ENCODE results near the gene SLC26A11.

Gene SLC26A11

DNA sequence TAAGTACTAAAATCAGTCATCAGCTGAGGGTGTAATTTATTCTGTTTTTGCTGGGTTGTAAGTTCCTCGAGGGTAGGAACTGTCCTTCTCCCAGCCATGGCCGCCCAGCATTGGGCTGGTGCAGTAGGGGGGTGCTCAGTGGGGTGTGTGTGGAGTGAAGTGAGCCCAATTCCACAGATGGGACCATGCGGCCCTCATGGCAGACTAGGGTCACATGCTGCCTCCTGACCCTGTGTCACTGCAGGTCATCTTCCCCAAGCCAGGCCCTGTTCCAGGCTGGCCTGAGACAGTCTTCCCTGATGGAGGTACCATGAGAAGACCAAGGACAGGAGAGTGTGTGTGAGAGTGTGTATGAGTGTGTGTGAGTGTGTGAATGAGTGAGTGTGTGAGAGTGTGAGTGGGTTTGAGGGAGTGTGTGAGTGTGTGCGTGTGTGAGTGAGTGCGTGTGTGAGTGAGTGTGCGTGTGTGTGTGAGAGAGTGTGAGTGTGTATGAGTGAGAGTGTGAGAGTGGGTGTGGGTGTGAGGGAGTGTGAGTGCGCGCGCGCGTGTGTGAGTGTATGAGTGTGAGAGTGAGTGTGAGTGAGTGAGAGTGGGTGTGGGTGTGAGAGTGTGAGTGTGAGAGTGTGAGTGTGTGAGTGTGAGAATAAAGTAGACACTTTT lies 3.7 kb downstream of the SLC26A11 start:
- DNase-seq (ENCODE audit: extremely low spot score) = no peak
- POLR2A ChIA-PET = no interaction called here
- CTCF ChIA-PET = no interaction called here
- no peak for TF ChIP-seq PKNOX1 (IDR thresholded peaks at IDR 0.05)
- TF ChIP-seq TARDBP (IDR thresholded peaks at IDR 0.05) = peak; percentile 64; the same call in 1 of the 2 replicates

GRCh38 chr17:80224683-80225082 lies 4.5 kb downstream of the SLC26A11 start:
- DNase-seq (ENCODE audit: extremely low spot score) = no peak
- TF ChIP-seq ELF4 (IDR thresholded peaks at IDR 0.05) (no peak), L3MBTL2 (conservative IDR thresholded peaks at IDR 0.05) (no peak), SUZ12 (IDR thresholded peaks at IDR 0.05) (no peak), FOXA1 (IDR thresholded peaks at IDR 0.05) (no peak), BHLHE40 (IDR thresholded peaks at IDR 0.05; ENCODE audit: borderline replicate concordance) (no peak), ARNT (IDR thresholded peaks at IDR 0.05) (no peak)
- ChIA-PET CTCF (no interaction called here), POLR2A (interaction anchor here (0.7 kb wide), 1 partner anchor 77 kb away, joined by 3 read pairs; no protein-coding TSS in a partner anchor)

GRCh38 chr17:80225230-80225629 lies 5.0 kb downstream of the SLC26A11 start:
- no peak for TF ChIP-seq FOXA1 (IDR thresholded peaks at IDR 0.05)
- TF ChIP-seq FOXM1 (IDR thresholded peaks at IDR 0.05; ENCODE audit: borderline replicate concordance) = no peak
- TF ChIP-seq FOXK2 (IDR thresholded peaks at IDR 0.05) = no peak
- TF ChIP-seq HDGF (IDR thresholded peaks at IDR 0.05; ENCODE audit: borderline replicate concordance) = no peak
- no peak for TF ChIP-seq ARNT (IDR thresholded peaks at IDR 0.05)
- no peak for DNase-seq (ENCODE audit: extremely low spot score)
- POLR2A ChIA-PET = interaction anchor here (0.7 kb wide), 1 partner anchor 77 kb away, joined by 3 read pairs; no protein-coding TSS in a partner anchor
- CTCF ChIA-PET = no interaction called here

DNA sequence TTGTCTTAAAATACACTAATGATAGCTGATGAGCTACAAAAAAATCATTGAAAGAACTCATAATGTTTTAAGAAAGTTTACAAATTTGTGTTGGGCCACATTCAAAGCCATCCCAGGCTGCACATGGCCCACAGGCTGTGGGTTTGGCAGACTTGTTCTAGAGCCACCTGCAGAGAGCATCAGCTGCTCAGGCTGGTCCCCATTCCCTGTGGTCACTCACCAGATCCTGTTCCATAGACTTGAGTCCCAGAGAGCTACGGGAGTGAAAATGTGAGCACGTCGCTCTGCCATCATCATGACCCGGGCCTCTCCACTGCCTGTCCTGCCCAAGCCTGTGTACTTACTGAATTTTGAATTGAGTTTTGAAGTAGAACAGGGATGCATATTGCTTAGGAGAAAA lies 6.9 kb downstream of the SLC26A11 start:
- DNase-seq (ENCODE audit: extremely low spot score) = no peak
- no peak for TF ChIP-seq ELF4 (IDR thresholded peaks at IDR 0.05)
- TF ChIP-seq FOXA1 (IDR thresholded peaks at IDR 0.05) = no peak
- no peak for TF ChIP-seq SUZ12 (IDR thresholded peaks at IDR 0.05)
- no peak for TF ChIP-seq SP1 (IDR thresholded peaks at IDR 0.05)
- no peak for TF ChIP-seq L3MBTL2 (conservative IDR thresholded peaks at IDR 0.05)
- TF ChIP-seq ZNF384 (IDR thresholded peaks at IDR 0.05) = no peak
- no peak for TF ChIP-seq NFRKB (IDR thresholded peaks at IDR 0.05)
- TF ChIP-seq TARDBP (IDR thresholded peaks at IDR 0.05) = no peak
- TF ChIP-seq FOXK2 (IDR thresholded peaks at IDR 0.05) = no peak
- no peak for TF ChIP-seq LEF1 (IDR thresholded peaks at IDR 0.05; ENCODE audit: borderline replicate concordance)
- TF ChIP-seq PKNOX1 (IDR thresholded peaks at IDR 0.05) = no peak
- no peak for TF ChIP-seq BHLHE40 (IDR thresholded peaks at IDR 0.05; ENCODE audit: borderline replicate concordance)
- TF ChIP-seq FOXM1 (IDR thresholded peaks at IDR 0.05; ENCODE audit: borderline replicate concordance) = no peak
- TF ChIP-seq HDGF (IDR thresholded peaks at IDR 0.05; ENCODE audit: borderline replicate concordance) = no peak
- TF ChIP-seq CTBP1 (IDR thresholded peaks at IDR 0.05; ENCODE audit: borderline replicate concordance) = no peak
- no peak for TF ChIP-seq ARNT (IDR thresholded peaks at IDR 0.05)
- ChIA-PET POLR2A (interaction anchor here (1.2 kb wide), 1 partner anchor 35 kb away, joined by 3 read pairs; no protein-coding TSS in a partner anchor), CTCF (no interaction called here)

- no peak for DNase-seq (ENCODE audit: extremely low spot score)
- TF ChIP-seq TARDBP (IDR thresholded peaks at IDR 0.05) (no peak), ZNF384 (IDR thresholded peaks at IDR 0.05) (no peak), PKNOX1 (IDR thresholded peaks at IDR 0.05) (no peak), FOXK2 (IDR thresholded peaks at IDR 0.05) (no peak), FOXM1 (IDR thresholded peaks at IDR 0.05; ENCODE audit: borderline replicate concordance) (no peak), HDGF (IDR thresholded peaks at IDR 0.05; ENCODE audit: borderline replicate concordance) (no peak), ELF4 (IDR thresholded peaks at IDR 0.05) (no peak), LEF1 (IDR thresholded peaks at IDR 0.05; ENCODE audit: borderline replicate concordance) (no peak), CTBP1 (IDR thresholded peaks at IDR 0.05; ENCODE audit: borderline replicate concordance) (no peak), SUZ12 (IDR thresholded peaks at IDR 0.05) (no peak)
- ChIA-PET POLR2A (interaction anchor here (1.2 kb wide), 1 partner anchor 34 kb away, joined by 3 read pairs; no protein-coding TSS in a partner anchor), CTCF (no interaction called here)
Observed at GRCh38 chr17:80227666-80228065, 7.4 kb downstream of the SLC26A11 start.

GRCh38 chr17:80228477-80228876 lies 8.2 kb downstream of the SLC26A11 start:
- ChIA-PET POLR2A (no interaction called here), CTCF (no interaction called here)
- no peak for DNase-seq (ENCODE audit: extremely low spot score)
- TF ChIP-seq PKNOX1 (IDR thresholded peaks at IDR 0.05) = no peak
- no peak for TF ChIP-seq ZNF384 (IDR thresholded peaks at IDR 0.05)
- no peak for TF ChIP-seq CTBP1 (IDR thresholded peaks at IDR 0.05; ENCODE audit: borderline replicate concordance)
- no peak for TF ChIP-seq FOXM1 (IDR thresholded peaks at IDR 0.05; ENCODE audit: borderline replicate concordance)
- TF ChIP-seq SUZ12 (IDR thresholded peaks at IDR 0.05) = no peak
- no peak for TF ChIP-seq SP1 (IDR thresholded peaks at IDR 0.05)
- TF ChIP-seq FOXK2 (IDR thresholded peaks at IDR 0.05) = no peak
- TF ChIP-seq ARNT (IDR thresholded peaks at IDR 0.05) = no peak
- TF ChIP-seq ELF4 (IDR thresholded peaks at IDR 0.05) = no peak

All from HEK293T (cell line).